HCT116 (cell line): ENCODE measurements around the gene WDR48. TPM values are rescaled to one million over a fixed set of nuclear protein-coding genes. Genes with fewer than 3 reads are reported as not detected.

ENCODE experiments used
- ATAC-seq: fragments of 200-7000 bp; cut with Tn5 transposase; 2 replicates; pipeline ENCODE4 v1.9.1; 2020; ENCODE audit warnings: mild to moderate bottlenecking, moderate library complexity
- BruUV-seq: library from RNA; stranded (reverse); fragments of 400-500 nt; replicated peaks from 2 replicates; lab custom pipeline; 2021; lab: Mats Ljungman, UMichigan
- CTCF ChIA-PET: fragments of 300-600 bp; sonication (Branson Sonifier 250); formaldehyde crosslinking; loops from one replicate; lab custom pipeline; 2021; ENCODE audit warnings: antibody characterized with exemption; lab: Charles Lee
- POLR2A ChIA-PET: fragments of 300-600, 350-600 bp; sonication (Branson Sonifier 250); formaldehyde crosslinking; loops from one replicate; lab custom pipeline; 2021; ENCODE audit warnings: antibody characterized with exemption; lab: Charles Lee
- RAD21 ChIA-PET, 2 experiments: fragments of 300-600 bp; sonication (Branson Sonifier 250); formaldehyde crosslinking; loops; one replicate each; lab custom pipeline; 2023; ENCODE audit warnings: low total read pairs in 2 of 2; ENCODE audit not compliant: uncharacterized antibody in 2 of 2, unreplicated experiment in 2 of 2, low non-redundant PET in 1 of 2; lab: Charles Lee
- DNase-seq: peaks from one replicate; pipeline ENCODE4 v3.0.0-alpha.2; 2010; ENCODE audit warnings: low read depth, low spot score
- H2AFZ ChIP-seq: fragments of 200-600 bp; shearing (Covaris generic), sonication (generic); 2 replicates; pipeline ENCODE4 v1.6.1; 2017; ENCODE audit warnings: low read depth, mixed run types, mixed read lengths, antibody characterized with exemption, low read length; ENCODE audit not compliant: poor library complexity, severe bottlenecking
- H3K27ac ChIP-seq: 2 replicates; pipeline ENCODE4 v1.5.1; 2012; ENCODE audit warnings: low read depth, low read length
- H3K27me3 ChIP-seq: fragments of 200-600 bp; sonication (generic); 2 replicates; pipeline ENCODE4 v1.6.1; 2016; ENCODE audit warnings: mixed run types, low read length, mixed read lengths; ENCODE audit not compliant: insufficient read depth
- H3K36me3 ChIP-seq, 2 experiments: fragments of 200-500 bp in 1 of 2; fragments of 200-600 bp in 1 of 2; sonication (Bioruptor generic) in 1 of 2; sonication (generic) in 1 of 2; 2 replicates each; pipeline versions ENCODE4 v1.5.1 to v1.6.1; 2014 to 2016; ENCODE audit warnings: low read length in 2 of 2, inconsistent platforms in 1 of 2, mixed read lengths in 1 of 2, mixed run types in 1 of 2; ENCODE audit not compliant: insufficient read depth in 2 of 2, control insufficient read depth in 1 of 2
- H3K4me1 ChIP-seq, 2 experiments: fragments of 200-600 bp in 1 of 2; sonication (generic) in 1 of 2; 2 replicates each; pipeline versions ENCODE4 v1.5.1 to v1.6.1; 2012 to 2017; ENCODE audit warnings: low read length in 2 of 2, inconsistent platforms in 1 of 2, mild to moderate bottlenecking in 1 of 2, mixed read lengths in 1 of 2, mixed run types in 1 of 2, moderate library complexity in 1 of 2; ENCODE audit not compliant: insufficient read depth in 2 of 2, control insufficient read depth in 1 of 2
- H3K4me2 ChIP-seq: fragments of 200-600 bp; sonication (generic); 2 replicates; pipeline ENCODE4 v1.6.1; 2017; ENCODE audit warnings: mixed run types, low read length, mixed read lengths
- H3K4me3 ChIP-seq, 2 experiments: fragments of 200-600 bp in 1 of 2; sonication (generic) in 1 of 2; replicated peaks in 1 of 2; 2 replicates each; pipeline ENCODE4 v1.5.1; 2011 to 2016; ENCODE audit warnings: low read length in 2 of 2, control low read depth in 1 of 2, low read depth in 1 of 2, mild to moderate bottlenecking in 1 of 2, mixed read lengths in 1 of 2, mixed run types in 1 of 2
- H3K79me2 ChIP-seq: fragments of 200-600 bp; sonication (generic); 2 replicates; pipeline ENCODE4 v1.6.1; 2017; ENCODE audit warnings: mild to moderate bottlenecking, mixed run types, low read length, moderate library complexity, mixed read lengths; ENCODE audit not compliant: insufficient read depth
- H3K9ac ChIP-seq: fragments of 200-600 bp; sonication (generic); 2 replicates; pipeline ENCODE4 v1.6.1; 2016; ENCODE audit warnings: low read length, mixed read lengths
- H3K9me2 ChIP-seq: fragments of 200-600 bp; sonication (generic), shearing (Covaris generic); 2 replicates; pipeline ENCODE4 v1.6.1; 2017; ENCODE audit warnings: mixed run types, mild to moderate bottlenecking, moderate library complexity; ENCODE audit not compliant: insufficient read depth
- H3K9me3 ChIP-seq, 2 experiments: fragments of 200-500 bp in 1 of 2; fragments of 200-600 bp in 1 of 2; sonication (Bioruptor generic) in 1 of 2; sonication (generic) in 1 of 2; 2 replicates each; pipeline ENCODE4 v1.6.1; 2014 to 2017; ENCODE audit warnings: low read length in 2 of 2, mixed read lengths in 2 of 2, inconsistent platforms in 1 of 2, low read depth in 1 of 2, mild to moderate bottlenecking in 1 of 2, mixed run types in 1 of 2, moderate library complexity in 1 of 2; ENCODE audit not compliant: control insufficient read depth in 1 of 2, insufficient read depth in 1 of 2
- H4K20me1 ChIP-seq: fragments of 200-600 bp; sonication (generic), shearing (Covaris generic); 2 replicates; pipeline ENCODE4 v1.6.1; 2017; ENCODE audit warnings: mixed run types, mild to moderate bottlenecking, moderate library complexity; ENCODE audit not compliant: insufficient read depth
- ATF3 ChIP-seq: IDR thresholded peaks from 2 replicates; pipeline ENCODE4 v1.6.1; 2012
- CBX3 ChIP-seq: IDR thresholded peaks from 2 replicates; pipeline ENCODE4 v1.6.1; 2012; ENCODE audit warnings: low read depth
- CEBPB ChIP-seq: IDR thresholded peaks from 2 replicates; pipeline ENCODE4 v1.6.1; 2012; ENCODE audit warnings: low read depth
- ELF1 ChIP-seq: IDR thresholded peaks from 2 replicates; pipeline ENCODE4 v1.6.1; 2012; ENCODE audit warnings: low read depth, borderline replicate concordance
- EZH2 ChIP-seq: fragments of 200-600 bp; sonication (generic); IDR thresholded peaks from 2 replicates; pipeline ENCODE4 v1.6.1; 2017; ENCODE audit warnings: antibody characterized with exemption, mixed run types
- EZH2phosphoT487 ChIP-seq: fragments of 200-600 bp; IDR thresholded peaks from 2 replicates; pipeline ENCODE4 v1.6.1; 2018; ENCODE audit warnings: antibody characterized with exemption, borderline replicate concordance
- FOSL1 ChIP-seq: IDR thresholded peaks from 2 replicates; pipeline ENCODE4 v1.6.1; 2012; ENCODE audit warnings: low read depth
- JUND ChIP-seq: IDR thresholded peaks from 2 replicates; pipeline ENCODE4 v1.6.1; 2012
- MAX ChIP-seq: IDR thresholded peaks from 2 replicates; pipeline ENCODE4 v1.6.1; 2012
- POLR2A ChIP-seq: IDR thresholded peaks from 2 replicates; pipeline ENCODE4 v1.7.0; 2011; ENCODE audit warnings: borderline replicate concordance; ENCODE audit not compliant: insufficient read depth, insufficient read length; ENCODE audit errors: extremely low read depth
- POLR2AphosphoS5 ChIP-seq: IDR thresholded peaks from 2 replicates; pipeline ENCODE4 v1.6.1; 2011; ENCODE audit warnings: mild to moderate bottlenecking, low read depth, low read length, moderate library complexity
- RAD21 ChIP-seq: IDR thresholded peaks from 2 replicates; pipeline ENCODE4 v1.6.1; 2012; ENCODE audit warnings: low read depth, mild to moderate bottlenecking
- REST ChIP-seq: IDR thresholded peaks from 2 replicates; pipeline ENCODE4 v1.6.1; 2012; ENCODE audit warnings: low read depth
- SP1 ChIP-seq: IDR thresholded peaks from 2 replicates; pipeline ENCODE4 v1.6.1; 2012; ENCODE audit warnings: low read depth
- SRF ChIP-seq: IDR thresholded peaks from 2 replicates; pipeline ENCODE4 v1.6.1; 2012; ENCODE audit warnings: low read depth
- TCF7L2 ChIP-seq: IDR thresholded peaks from 2 replicates; pipeline ENCODE4 v1.7.0; 2011; ENCODE audit warnings: borderline replicate concordance, inconsistent platforms; ENCODE audit not compliant: insufficient read depth, insufficient read length; ENCODE audit errors: extremely low read depth
- YY1 ChIP-seq: IDR thresholded peaks from 2 replicates; pipeline ENCODE4 v1.6.1; 2011; ENCODE audit warnings: low read length, low read depth, moderate library complexity, mild to moderate bottlenecking; ENCODE audit not compliant: insufficient replicate concordance; ENCODE audit errors: extremely low read depth
- ZFX ChIP-seq: fragments of 450-650 bp; IDR thresholded peaks from 2 replicates; pipeline ENCODE4 v1.6.1; 2017
- ZNF274 ChIP-seq: fragments of 200-500 bp; sonication (Bioruptor generic); IDR thresholded peaks from 2 replicates; pipeline ENCODE4 v1.6.1; 2014; ENCODE audit warnings: mild to moderate bottlenecking, low read depth, low read length, inconsistent platforms
- intact Hi-C: fragments of 100-400 bp; cut with micrococcal nuclease; formaldehyde crosslinking; loops from 2 replicates; pipeline ENCODE4 v1.10.0; 2022
- total RNA-seq: library from RNA; stranded (reverse); gene quantifications from one replicate; pipeline ENCODE4 v1.2.1, GENCODE V29; 2021; ENCODE audit not compliant: unreplicated experiment

The WDR48 gene
- total RNA-seq, 1 experiment from 2014 or later = 35.6 TPM

- RAD21 ChIA-PET = no interaction called here
- H3K36me3 ChIP-seq = no peaks in the 10 kb centered on the region
- BruUV-seq = no TSS peak
- no peaks in the 10 kb centered on the region for H4K20me1 ChIP-seq
- H3K4me2 ChIP-seq = no peak overlapping the region
- H3K9me3 ChIP-seq = no peaks in the 10 kb centered on the region
- no peak overlapping the region for H3K4me3 ChIP-seq
- CTCF ChIA-PET = no interaction called here
- TF ChIP-seq CBX3 (no peak), CEBPB (no peak)
- intact Hi-C loops = no loop called here
- H3K9me2 ChIP-seq = no peaks in the 10 kb centered on the region
- H3K27ac ChIP-seq = no peak overlapping the region
- no peaks in the 10 kb centered on the region for H3K4me1 ChIP-seq
- DNase-seq (no peak), ATAC-seq (no peak)
- no peak overlapping the region for H2AFZ ChIP-seq
- H3K27me3 ChIP-seq = peaks cover 14% of the 10 kb centered on the region
- POLR2A ChIA-PET = no interaction called here
- no peaks in the 10 kb centered on the region for H3K79me2 ChIP-seq
- H3K9ac ChIP-seq = no peak overlapping the region
Measured at GRCh38 chr3:39024497-39024896, 27.3 kb upstream of the WDR48 start.

- peaks cover 6% of the 10 kb centered on the region for H3K27me3 ChIP-seq
- no peak overlapping the region for H3K9ac ChIP-seq
- H3K9me2 ChIP-seq = no peaks in the 10 kb centered on the region
- H3K9me3 ChIP-seq = no peaks in the 10 kb centered on the region
- no peaks in the 10 kb centered on the region for H4K20me1 ChIP-seq
- no peak overlapping the region for H3K4me3 ChIP-seq
- intact Hi-C loops = no loop called here
- CTCF ChIA-PET = no interaction called here
- BruUV-seq = no TSS peak
- RAD21 ChIA-PET = no interaction called here
- no peaks in the 10 kb centered on the region for H3K79me2 ChIP-seq
- no peak overlapping the region for H3K4me2 ChIP-seq
- ATAC-seq = no peak
- no peak for DNase-seq
- H2AFZ ChIP-seq = no peak overlapping the region
- H3K27ac ChIP-seq = no peak overlapping the region
- no peaks in the 10 kb centered on the region for H3K4me1 ChIP-seq
- no peaks in the 10 kb centered on the region for H3K36me3 ChIP-seq
- POLR2A ChIA-PET = no interaction called here
- no peak for TF ChIP-seq EZH2phosphoT487
- TF ChIP-seq RAD21 = no peak
- no peak for TF ChIP-seq CBX3
- no peak for TF ChIP-seq EZH2
- TF ChIP-seq POLR2AphosphoS5 = no peak
- TF ChIP-seq ZFX = no peak
- no peak for TF ChIP-seq ATF3
- TF ChIP-seq POLR2A = no peak
- TF ChIP-seq SRF = no peak
- TF ChIP-seq CEBPB = no peak
- no peak for TF ChIP-seq REST
- TF ChIP-seq MAX = no peak
- TF ChIP-seq JUND = no peak
- no peak for TF ChIP-seq FOSL1
- TF ChIP-seq YY1 = no peak
- TF ChIP-seq SP1 = no peak
- TF ChIP-seq ELF1 = no peak
- TF ChIP-seq ZNF274 = no peak
- no peak for TF ChIP-seq TCF7L2
Measured at GRCh38 chr3:39025222-39025970, 26.4 kb upstream of the WDR48 start.
